ENCODE results near the gene GDF10. TPM values are rescaled to one million over a fixed set of nuclear protein-coding genes. Genes with fewer than 3 reads are reported as not detected.
A peak's percentile ranks its signal among the peaks of the same experiment; 100 is the strongest.

The GDF10 gene
- total RNA-seq = 6.5 TPM

GRCh38 chr10:47299611-47300428 is at the start of gene GDF10:
Gene GDF10 (plus strand): TSS chr10:47300197. CDS start chr10:47300652, 455 bp downstream.
- FAIRE-seq = no peak
- DNase-seq (ENCODE audit: low spot score in 2 of 2) = peak in 1 of 2 donors; percentile 37

- no peak for FAIRE-seq
- DNase-seq (ENCODE audit: low spot score in 2 of 2) = no peak
Observed at GRCh38 chr10:47252093-47252780, 47.8 kb upstream of the GDF10 start.

- DNase-seq (ENCODE audit: low spot score in 2 of 2) = no peak
Observed at GRCh38 chr10:47253030-47253637, 46.9 kb upstream of the GDF10 start.

GRCh38 chr10:47253651-47254375 is 46.2 kb upstream of the GDF10 start:
- peak in 1 of 2 donors; percentile 30 for DNase-seq (ENCODE audit: low spot score in 2 of 2)
- FAIRE-seq = no peak

More at GRCh38 chr10:47253030-47253637, 46.9 kb upstream of the GDF10 start:
- no peak for FAIRE-seq

GRCh38 chr10:47254611-47255010 is 45.4 kb upstream of the GDF10 start:
- no peak for DNase-seq (ENCODE audit: low spot score in 2 of 2)
- FAIRE-seq = no peak

GRCh38 chr10:47255033-47255813 is 44.8 kb upstream of the GDF10 start:
- FAIRE-seq (no peak), DNase-seq (ENCODE audit: low spot score in 2 of 2) (no peak)

GRCh38 chr10:47255866-47256265 is 44.1 kb upstream of the GDF10 start:
- FAIRE-seq = no peak
- no peak for DNase-seq (ENCODE audit: low spot score in 2 of 2)

GRCh38 chr10:47256751-47257336 is 43.2 kb upstream of the GDF10 start:
- no peak for FAIRE-seq

GRCh38 chr10:47257396-47258120 is 42.4 kb upstream of the GDF10 start:
- FAIRE-seq = no peak
- DNase-seq (ENCODE audit: low spot score in 2 of 2) = no peak

More at GRCh38 chr10:47256751-47257336, 43.2 kb upstream of the GDF10 start:
- DNase-seq (ENCODE audit: low spot score in 2 of 2) = no peak

GRCh38 chr10:47258921-47259320 is 41.1 kb upstream of the GDF10 start:
- no peak for DNase-seq (ENCODE audit: low spot score in 2 of 2)
- FAIRE-seq = no peak

- no peak for DNase-seq (ENCODE audit: low spot score in 2 of 2)
- FAIRE-seq = no peak
Observed at GRCh38 chr10:47259466-47259865, 40.5 kb upstream of the GDF10 start.

- DNase-seq (ENCODE audit: low spot score in 2 of 2) (no peak), FAIRE-seq (no peak)
Observed at GRCh38 chr10:47260505-47261111, 39.4 kb upstream of the GDF10 start.

- FAIRE-seq (no peak), DNase-seq (ENCODE audit: low spot score in 2 of 2) (no peak)
Observed at GRCh38 chr10:47261121-47261520, 38.9 kb upstream of the GDF10 start.

GRCh38 chr10:47261556-47261955 is 38.4 kb upstream of the GDF10 start:
- FAIRE-seq (no peak), DNase-seq (ENCODE audit: low spot score in 2 of 2) (no peak)

GRCh38 chr10:47262606-47263533 is 37.1 kb upstream of the GDF10 start:
- no peak for FAIRE-seq
- no peak for DNase-seq (ENCODE audit: low spot score in 2 of 2)

GRCh38 chr10:47264797-47265281 is 35.2 kb upstream of the GDF10 start:
- FAIRE-seq (no peak), DNase-seq (ENCODE audit: low spot score in 2 of 2) (no peak)

GRCh38 chr10:47266602-47267001 is 33.4 kb upstream of the GDF10 start:
- no peak for FAIRE-seq
- no peak for DNase-seq (ENCODE audit: low spot score in 2 of 2)
